H9 (cell line): ENCODE data around the gene WDR27. TPM values are rescaled to one million over a fixed set of nuclear protein-coding genes. Genes with fewer than 3 reads are reported as not detected.
A peak's percentile ranks its signal among the peaks of the same experiment; 100 is the strongest.

ENCODE experiments used
- DNase-seq: peaks from one replicate; pipeline ENCODE4 v3.0.0-alpha.2; 2017
- H2AFZ ChIP-seq: one replicate; pipeline ENCODE4 v1.6.1; 2013; ENCODE audit warnings: mild to moderate bottlenecking, low read length, control low read depth, moderate library complexity
- H2AK5ac ChIP-seq: 2 replicates; pipeline ENCODE4 v1.6.1; 2013; ENCODE audit warnings: low read length, control low read depth, mixed read lengths; ENCODE audit not compliant: insufficient read length
- H2BK120ac ChIP-seq: one replicate; pipeline ENCODE4 v1.6.1; 2013; ENCODE audit warnings: low read depth, mild to moderate bottlenecking, low read length, control low read depth, inconsistent platforms; ENCODE audit not compliant: poor library complexity, severe bottlenecking
- H2BK12ac ChIP-seq: 2 replicates; pipeline ENCODE4 v1.6.1; 2013; ENCODE audit warnings: low read length, control low read depth, mixed read lengths, low read depth; ENCODE audit not compliant: insufficient read length
- H2BK15ac ChIP-seq: 2 replicates; pipeline ENCODE4 v1.6.1; 2013; ENCODE audit warnings: low read depth, low read length, control low read depth
- H2BK20ac ChIP-seq: one replicate; pipeline ENCODE4 v1.6.1; 2013; ENCODE audit warnings: low read depth, mild to moderate bottlenecking, low read length, control low read depth, inconsistent platforms; ENCODE audit not compliant: poor library complexity, severe bottlenecking
- H2BK5ac ChIP-seq: 2 replicates; pipeline ENCODE4 v1.6.1; 2013; ENCODE audit warnings: low read length, control low read depth, mixed read lengths; ENCODE audit not compliant: insufficient read length
- H3K14ac ChIP-seq: 2 replicates; pipeline ENCODE4 v1.6.1; 2013; ENCODE audit warnings: low read length, control low read depth; ENCODE audit not compliant: insufficient read depth
- H3K18ac ChIP-seq: 2 replicates; pipeline ENCODE4 v1.6.1; 2013; ENCODE audit warnings: low read depth, mild to moderate bottlenecking, mixed read lengths, low read length, control low read depth; ENCODE audit not compliant: insufficient read length
- H3K23ac ChIP-seq: 2 replicates; pipeline ENCODE4 v1.6.1; 2013; ENCODE audit warnings: low read length, control low read depth, mixed read lengths, low read depth; ENCODE audit not compliant: insufficient read length
- H3K23me2 ChIP-seq: 2 replicates; pipeline ENCODE4 v1.6.1; 2013; ENCODE audit warnings: low read depth, mild to moderate bottlenecking, mixed read lengths, low read length, control low read depth; ENCODE audit not compliant: insufficient read length, poor library complexity, severe bottlenecking
- H3K27ac ChIP-seq: 2 replicates; pipeline ENCODE4 v1.5.1; 2013; ENCODE audit warnings: low read length, control low read depth, mixed read lengths, low read depth; ENCODE audit not compliant: insufficient read length
- H3K27me3 ChIP-seq: 2 replicates; pipeline ENCODE4 v1.6.1; 2013; ENCODE audit warnings: low read length, control low read depth, inconsistent platforms; ENCODE audit not compliant: insufficient read depth
- H3K4ac ChIP-seq: 2 replicates; pipeline ENCODE4 v1.6.1; 2013; ENCODE audit warnings: low read depth, mild to moderate bottlenecking, control low read depth, inconsistent platforms, low read length, moderate library complexity
- H3K4me1 ChIP-seq: 2 replicates; pipeline ENCODE4 v1.6.1; 2013; ENCODE audit warnings: low read length, control low read depth, inconsistent platforms; ENCODE audit not compliant: insufficient read depth
- H3K4me2 ChIP-seq: 2 replicates; pipeline ENCODE4 v1.6.1; 2013; ENCODE audit warnings: low read length, control low read depth, mixed read lengths; ENCODE audit not compliant: insufficient read length, insufficient read depth
- H3K56ac ChIP-seq: 2 replicates; pipeline ENCODE4 v1.6.1; 2013; ENCODE audit warnings: low read depth, mild to moderate bottlenecking, mixed read lengths, low read length, control low read depth; ENCODE audit not compliant: insufficient read length
- H3K79me1 ChIP-seq: 2 replicates; pipeline ENCODE4 v1.6.1; 2013; ENCODE audit warnings: low read depth, mild to moderate bottlenecking, moderate library complexity, low read length, control low read depth, inconsistent platforms; ENCODE audit not compliant: insufficient read depth, poor library complexity, severe bottlenecking
- H3K79me2 ChIP-seq: 2 replicates; pipeline ENCODE4 v1.6.1; 2013; ENCODE audit warnings: low read length, control low read depth, inconsistent platforms; ENCODE audit not compliant: insufficient read depth
- H3K9ac ChIP-seq: 2 replicates; pipeline ENCODE4 v1.6.1; 2013; ENCODE audit warnings: low read length, control low read depth, mixed read lengths; ENCODE audit not compliant: insufficient read length; ENCODE audit errors: extremely low read depth
- H3K9me3 ChIP-seq: one replicate; pipeline ENCODE4 v1.6.1; 2013; ENCODE audit warnings: low read depth, low read length, inconsistent platforms; ENCODE audit not compliant: control insufficient read depth
- H3T11ph ChIP-seq: one replicate; pipeline ENCODE4 v1.6.1; 2013; ENCODE audit warnings: mild to moderate bottlenecking, low read length, control low read depth, inconsistent platforms
- H4K20me1 ChIP-seq: one replicate; pipeline ENCODE4 v1.6.1; 2013; ENCODE audit not compliant: control insufficient read depth, insufficient read length, insufficient read depth
- H4K5ac ChIP-seq: 2 replicates; pipeline ENCODE4 v1.6.1; 2013; ENCODE audit warnings: low read depth, mild to moderate bottlenecking, mixed read lengths, low read length, control low read depth; ENCODE audit not compliant: insufficient read length
- H4K8ac ChIP-seq: replicated peaks from 2 replicates; pipeline ENCODE4 v1.6.1; 2013; ENCODE audit warnings: low read length, control low read depth, mixed read lengths, low read depth; ENCODE audit not compliant: insufficient read length
- H4K91ac ChIP-seq: 2 replicates; pipeline ENCODE4 v1.6.1; 2013; ENCODE audit warnings: low read depth, mild to moderate bottlenecking, moderate library complexity, mixed read lengths, low read length, control low read depth; ENCODE audit not compliant: insufficient read length
- H3K27ac Mint-ChIP-seq, 3 experiments: 2 replicates in 2 of 3; 3 replicates in 1 of 3; pipeline ENCODE4 v1.8.0; 2020 to 2021; ENCODE audit warnings: mixed read lengths in 3 of 3, mild to moderate bottlenecking in 1 of 3, moderate library complexity in 1 of 3
- H3K27me3 Mint-ChIP-seq: 2 replicates; pipeline ENCODE4 v1.8.0; 2021; ENCODE audit warnings: low read depth, mild to moderate bottlenecking, moderate library complexity, mixed read lengths
- H3K36me3 Mint-ChIP-seq, 3 experiments: 2 replicates in 2 of 3; 3 replicates in 1 of 3; pipeline ENCODE4 v1.8.0; 2020 to 2021; ENCODE audit warnings: low read depth in 3 of 3, mixed read lengths in 3 of 3; ENCODE audit not compliant: insufficient read depth in 1 of 3
- H3K4me1 Mint-ChIP-seq, 2 experiments: 2 replicates each; pipeline ENCODE4 v1.8.0; 2020; ENCODE audit warnings: mixed read lengths in 2 of 2
- H3K4me3 Mint-ChIP-seq, 2 experiments: 2 replicates in 1 of 2; 3 replicates in 1 of 2; pipeline ENCODE4 v1.8.0; 2020 to 2021; ENCODE audit warnings: mild to moderate bottlenecking in 2 of 2, mixed read lengths in 2 of 2, moderate library complexity in 1 of 2
- H3K9me3 Mint-ChIP-seq, 2 experiments: 2 replicates in 1 of 2; 3 replicates in 1 of 2; pipeline ENCODE4 v1.8.0; 2020; ENCODE audit warnings: mild to moderate bottlenecking in 2 of 2, mixed read lengths in 2 of 2, moderate library complexity in 1 of 2
- WGBS: extraction: QIAGEN DNeasy Blood & Tissue Kit; methylation state at CpG from one replicate; pipeline ENCODE4 v1.1.7; 2013; ENCODE audit warnings: missing lambda C conversion rate, low lambda C conversion rate, mixed read lengths; ENCODE audit not compliant: insufficient read length; ENCODE audit errors: extremely low coverage; 5-methylcytosine and 5-hydroxymethylcytosine counted together
- total RNA-seq: library from RNA; stranded (reverse); gene quantifications from 2 replicates; pipeline ENCODE4 v1.2.1, GENCODE V29; 2021
- TF ChIP-seq, protein P1 (sequence below): fragments of 200-600 bp; sonication (generic); conservative IDR thresholded peaks from 3 replicates; pipeline ENCODE4 v1.8.0; 2021; ENCODE audit warnings: antibody characterized with exemption, mild to moderate bottlenecking

Gene WDR27
- total RNA-seq, 1 experiment from 2014 or later, result 48.7 TPM

- Mint-ChIP-seq H3K27ac (peak overlapping the region in 1 of 3 experiments; percentile 42; a peak in 1 of 7 replicates), H3K4me3 (no peak overlapping the region), H3K36me3 (peaks cover under 1 to 14% (median 6%) of the 10 kb centered on the region in 3 experiments; a peak in 5 of 7 replicates), H3K27me3 (no peaks in the 10 kb centered on the region), H3K4me1 (no peaks in the 10 kb centered on the region; a peak in 1 of 4 replicates), H3K9me3 (no peaks in the 10 kb centered on the region)
- H3K27ac ChIP-seq, result no peak overlapping the region
- no peaks in the 10 kb centered on the region for H3K79me2 ChIP-seq
- H4K5ac ChIP-seq, result no peak overlapping the region
- no peak overlapping the region for H3K4ac ChIP-seq
- H3T11ph ChIP-seq, result no peak overlapping the region
- H3K14ac ChIP-seq, result no peak overlapping the region
- no peak overlapping the region for H3K9ac ChIP-seq
- TF ChIP-seq, protein P1, sequence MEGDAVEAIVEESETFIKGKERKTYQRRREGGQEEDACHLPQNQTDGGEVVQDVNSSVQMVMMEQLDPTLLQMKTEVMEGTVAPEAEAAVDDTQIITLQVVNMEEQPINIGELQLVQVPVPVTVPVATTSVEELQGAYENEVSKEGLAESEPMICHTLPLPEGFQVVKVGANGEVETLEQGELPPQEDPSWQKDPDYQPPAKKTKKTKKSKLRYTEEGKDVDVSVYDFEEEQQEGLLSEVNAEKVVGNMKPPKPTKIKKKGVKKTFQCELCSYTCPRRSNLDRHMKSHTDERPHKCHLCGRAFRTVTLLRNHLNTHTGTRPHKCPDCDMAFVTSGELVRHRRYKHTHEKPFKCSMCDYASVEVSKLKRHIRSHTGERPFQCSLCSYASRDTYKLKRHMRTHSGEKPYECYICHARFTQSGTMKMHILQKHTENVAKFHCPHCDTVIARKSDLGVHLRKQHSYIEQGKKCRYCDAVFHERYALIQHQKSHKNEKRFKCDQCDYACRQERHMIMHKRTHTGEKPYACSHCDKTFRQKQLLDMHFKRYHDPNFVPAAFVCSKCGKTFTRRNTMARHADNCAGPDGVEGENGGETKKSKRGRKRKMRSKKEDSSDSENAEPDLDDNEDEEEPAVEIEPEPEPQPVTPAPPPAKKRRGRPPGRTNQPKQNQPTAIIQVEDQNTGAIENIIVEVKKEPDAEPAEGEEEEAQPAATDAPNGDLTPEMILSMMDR, result no peak
- no peak overlapping the region for H2BK15ac ChIP-seq
- no peak overlapping the region for H3K18ac ChIP-seq
- DNase-seq, result no peak
- H3K9me3 ChIP-seq, result no peaks in the 10 kb centered on the region
- H3K23ac ChIP-seq, result no peak overlapping the region
- H3K79me1 ChIP-seq, result no peaks in the 10 kb centered on the region
- H3K4me2 ChIP-seq, result no peak overlapping the region
- no peaks in the 10 kb centered on the region for H3K27me3 ChIP-seq
- no peak overlapping the region for H3K56ac ChIP-seq
- H2BK12ac ChIP-seq, result no peak overlapping the region
- WGBS, result no CpG with 5 or more reads among the region's 11 CpGs
- no peaks in the 10 kb centered on the region for H4K20me1 ChIP-seq
- H2BK20ac ChIP-seq, result no peak overlapping the region
- no peak overlapping the region for H2BK120ac ChIP-seq
- no peak overlapping the region for H4K91ac ChIP-seq
- no peak overlapping the region for H2AK5ac ChIP-seq
- no peak overlapping the region for H4K8ac ChIP-seq
- no peak overlapping the region for H2AFZ ChIP-seq
- no peaks in the 10 kb centered on the region for H3K4me1 ChIP-seq
- no peaks in the 10 kb centered on the region for H3K23me2 ChIP-seq
- no peak overlapping the region for H2BK5ac ChIP-seq
These were observed 134.0 kb downstream of the WDR27 start for GRCh38 chr6:169567819-169568218.
